Right renal cortex interstitium (tissue), 3 donors: ENCODE data around the gene KLRD1. TPM values are rescaled to one million over a fixed set of nuclear protein-coding genes. Genes with fewer than 3 reads are reported as not detected.
"Not testable (repeated sequence)": the region's sequence is repeated elsewhere in the genome, so short reads cannot be mapped to it uniquely, and the experiment has no call there.

Experiments used
- DNase-seq, 3 donors: peaks; one replicate each; pipeline ENCODE4 v3.0.0-alpha.2; 2013; ENCODE audit warnings: low read depth in 3 of 3, low spot score in 2 of 3
- polyA plus RNA-seq, 3 donors: library from polyadenylated mRNA; unstranded; fragments of 120-200 nt; gene quantifications; one replicate each; pipeline ENCODE4 v1.2.1, GENCODE V29; 2013; ENCODE audit not compliant: insufficient read length in 3 of 3

KLRD1 gene
- under 1 TPM; 0.47 to 0.80 (median 0.64) TPM for polyA plus RNA-seq

- DNase-seq = no peak
These were observed at the start of gene KLRD1 for GRCh38 chr12:10307630-10308029. Gene KLRD1 (plus strand): TSS chr12:10307870. CDS start chr12:10308078, 208 bp downstream.

- no peak for DNase-seq
These were observed 46.7 kb upstream of the KLRD1 start for GRCh38 chr12:10260927-10261326.

- no peak for DNase-seq
These were observed 39.6 kb upstream of the KLRD1 start for GRCh38 chr12:10268037-10268436.

- DNase-seq = no peak
These were observed 35.2 kb upstream of the KLRD1 start for GRCh38 chr12:10272467-10272866.

GRCh38 chr12:10276774-10277173, 30.9 kb upstream of the KLRD1 start:
- DNase-seq = no peak

- no peak for DNase-seq
These were observed 29.6 kb upstream of the KLRD1 start for GRCh38 chr12:10278104-10278503.

- DNase-seq = no peak
These were observed 27.7 kb upstream of the KLRD1 start for GRCh38 chr12:10279937-10280336.

- no peak for DNase-seq
These were observed 24.6 kb upstream of the KLRD1 start for GRCh38 chr12:10283027-10283426.

- DNase-seq = no peak
These were observed 21.8 kb upstream of the KLRD1 start for GRCh38 chr12:10285919-10286318.

GRCh38 chr12:10289005-10289754, 18.5 kb upstream of the KLRD1 start:
- DNase-seq = no peak

GRCh38 chr12:10291030-10291429, 16.6 kb upstream of the KLRD1 start:
- no peak for DNase-seq

GRCh38 chr12:10293151-10293550, 14.5 kb upstream of the KLRD1 start:
- DNase-seq = no peak

GRCh38 chr12:10293570-10294227, 14.0 kb upstream of the KLRD1 start:
- no peak for DNase-seq

- DNase-seq = no peak
These were observed 6.6 kb upstream of the KLRD1 start for GRCh38 chr12:10301103-10301502.

GRCh38 chr12:10304161-10304574, 3.5 kb upstream of the KLRD1 start:
- DNase-seq = no peak

GRCh38 chr12:10305411-10305810, 2.3 kb upstream of the KLRD1 start:
- DNase-seq = no peak

GRCh38 chr12:10310926-10311720, 3.5 kb downstream of the KLRD1 start:
- DNase-seq = no peak

- no peak for DNase-seq
These were observed 11.7 kb downstream of the KLRD1 start for GRCh38 chr12:10319388-10319787.

GRCh38 chr12:10320643-10321042, 13.0 kb downstream of the KLRD1 start:
- DNase-seq = no peak

GRCh38 chr12:10328691-10329090, 21.0 kb downstream of the KLRD1 start:
- DNase-seq = not testable (repeated sequence)

GRCh38 chr12:10331642-10332239, 24.1 kb downstream of the KLRD1 start:
- peak; percentile 2 to 32 (median 23) for DNase-seq
